Measurements from ENCODE around the gene MSH5. TPM values are rescaled to one million over a fixed set of nuclear protein-coding genes. Genes with fewer than 3 reads are reported as not detected.

Gene MSH5
- total and polyA plus RNA-seq, 9 of the 15 experiments (the other 6 are each of a cell fraction or from before 2014, with no cell fraction given) = 12.5 to 104 (median 46.6) TPM

- Histone ChIP-seq H3K4me1 (replicated peaks in 1 of 2; ENCODE audit: control insufficient read depth in 2 of 2, insufficient read depth in 2 of 2, low read length in 2 of 2) (peaks cover 36 to 70% of the 10 kb centered on the region in 2 experiments), H3K27ac (ENCODE audit: extremely low read depth, low read depth, low read length) (no peak overlapping the region), H2AFZ (ENCODE audit: low read depth, low read length) (no peak overlapping the region), H3K79me2 (ENCODE audit: control insufficient read depth, insufficient read depth, low read length) (no peaks in the 10 kb centered on the region), H3K9me3 (replicated peaks; ENCODE audit: control insufficient read depth, insufficient read depth, low read depth, low read length) (no peaks in the 10 kb centered on the region), H3K27me3 (ENCODE audit: control insufficient read depth in 2 of 2, insufficient read depth in 2 of 2, low read length in 2 of 2) (no peaks in the 10 kb centered on the region), H4K20me1 (replicated peaks; ENCODE audit: control insufficient read depth, insufficient read depth, low read length) (no peaks in the 10 kb centered on the region), H3K4me3 (no peak overlapping the region), H3K9ac (ENCODE audit: insufficient read depth in 1 of 2, low read depth in 2 of 2, low read length in 2 of 2) (peak overlapping the region in 1 of 2 experiments; percentile 42; a peak in 1 of 4 replicates), H3K9me1 (ENCODE audit: control insufficient read depth, insufficient read depth, low read length) (peaks cover 6% of the 10 kb centered on the region), H3K36me3 (ENCODE audit: control insufficient read depth, insufficient read depth, low read length) (peaks cover 76% of the 10 kb centered on the region; the same call in 2 of the 3 replicates), H3K4me2 (ENCODE audit: insufficient read depth, low read length) (no peak overlapping the region)
- no TSS peak for BruUV-seq (replicated peaks)
- ChIA-PET CTCF (ENCODE audit: low intra/inter-chr PET ratio) (interaction anchor here (0.6 kb wide), 1 partner anchor 17 kb away, joined by 3 read pairs; no protein-coding TSS in a partner anchor), POLR2A (interaction anchor here (0.6 to 8.8 kb wide), 11 partner anchors 8 to 55 kb away, joined by 3 to 47 read pairs (median 5); partner anchors contain the start of genes DDAH2, HSPA1B, LSM2 and VARS1)
- DNase-seq (ENCODE audit: extremely low read depth in 1 of 4, low spot score in 3 of 4) (no peak), FAIRE-seq (no peak), ATAC-seq (no peak)
- intact Hi-C loops (cut with micrococcal nuclease) = loop anchor here (10.0 kb wide), 1 partner anchor 235 kb away; the partner anchor contains the start of genes ATP6V1G2, DDX39B and NFKBIL1
- WGBS (ENCODE audit: insufficient coverage, low coverage, missing lambda C conversion rate) = 94% methylated on average over 10 of the region's 10 CpGs
- in situ Hi-C loops (cut with MboI) = no loop called here
- TF ChIP-seq KAT2B (IDR thresholded peaks at IDR 0.05; ENCODE audit: low read depth, low read length) = no peak
- peak; percentile 75 for TF ChIP-seq ZBTB33 (CRISPR knock-in tag; IDR thresholded peaks at IDR 0.05)
- no peak for TF ChIP-seq GTF2E2 (tag; IDR thresholded peaks at IDR 0.05)
- no peak for TF ChIP-seq FOSL1 (tag; conservative IDR thresholded peaks at IDR 0.05)
- TF ChIP-seq EWSR1 (IDR thresholded peaks at IDR 0.05; ENCODE audit: borderline replicate concordance, low read depth, partially characterized antibody) = no peak
- no peak for TF ChIP-seq MAFF (IDR thresholded peaks at IDR 0.05; ENCODE audit: low read length)
- TF ChIP-seq TAF15 (IDR thresholded peaks at IDR 0.05; ENCODE audit: low read depth, low read length) = no peak
- no peak for TF ChIP-seq CEBPB (tag; IDR thresholded peaks at IDR 0.05)
- TF ChIP-seq THRA (IDR thresholded peaks at IDR 0.05) = no peak
- TF ChIP-seq ZNF584 (CRISPR knock-in tag; IDR thresholded peaks at IDR 0.05; ENCODE audit: low read depth) = no peak
- TF ChIP-seq RNF2 (IDR thresholded peaks at IDR 0.05) = no peak
- no peak for TF ChIP-seq TCF15 (CRISPR knock-in tag; IDR thresholded peaks at IDR 0.05)
- no peak for TF ChIP-seq FOXJ3 (CRISPR knock-in tag; IDR thresholded peaks at IDR 0.05)
- TF ChIP-seq RBFOX2 (IDR thresholded peaks at IDR 0.05; ENCODE audit: low read depth, low read length) = peak; percentile 8; the same call in 1 of the 2 replicates
- TF ChIP-seq EP400 (IDR thresholded peaks at IDR 0.05) = no peak
- TF ChIP-seq RFX7 (CRISPR knock-in tag; IDR thresholded peaks at IDR 0.05) = no peak
Observed at GRCh38 chr6:31779908-31780307, 40.1 kb downstream of the MSH5 start.
